K562 (cell line): Measurements from ENCODE around the gene GPSM3. TPM values are rescaled to one million over a fixed set of nuclear protein-coding genes. Genes with fewer than 3 reads are reported as not detected.
A peak's percentile ranks its signal among the peaks of the same experiment; 100 is the strongest.

Source experiments
- ATAC-seq: fragments of 200-7000 bp; cut with Tn5 transposase; 3 replicates; pipeline ENCODE4 v1.9.1; 2020; ENCODE audit warnings: moderate library complexity
- BruUV-seq: library from RNA; stranded (reverse); fragments of 400-500 nt; replicated peaks from 2 replicates; lab custom pipeline; 2021; lab: Mats Ljungman, UMichigan
- CTCF ChIA-PET: fragments of 300-600 bp; formaldehyde crosslinking; extraction: SDS; loops from one replicate; lab custom pipeline; 2021; ENCODE audit warnings: low intra/inter-chr PET ratio; lab: Yijun Ruan, JAX
- POLR2A ChIA-PET: fragments of 300-600, 350-650 bp; sonication (Branson Sonifier 250); formaldehyde crosslinking; extraction: SDS; loops from one replicate; lab custom pipeline; 2021; ENCODE audit warnings: antibody characterized with exemption, inconsistent platforms; lab: Yijun Ruan, JAX
- DNase-seq, 4 experiments: peaks; one replicate each; pipeline versions ENCODE4 v3.0.0 to v3.0.0-alpha.2; 2011 to 2018; ENCODE audit warnings: low spot score in 3 of 4, mixed read lengths in 3 of 4; ENCODE audit errors: extremely low read depth in 1 of 4
- FAIRE-seq: peaks from 2 replicates; lab custom pipeline; 2011; peaks lifted over from hg19 to GRCh38; lab: Jason Lieb, UNC
- H2AFZ ChIP-seq: 2 replicates; pipeline ENCODE4 v1.6.0; 2011; ENCODE audit warnings: low read depth, low read length, control low read depth, inconsistent platforms
- H3K27ac ChIP-seq: fragments of 200-600 bp; 3 replicates; pipeline ENCODE4 v1.8.0; 2011; ENCODE audit warnings: low read depth, mild to moderate bottlenecking, control low read depth, inconsistent platforms, low read length, moderate library complexity, mixed read lengths; ENCODE audit errors: extremely low read depth
- H3K27me3 ChIP-seq, 2 experiments: fragments of 300-600 bp in 1 of 2; 2 replicates in 1 of 2; 3 replicates in 1 of 2; pipeline versions ENCODE4 v1.6.0 to v1.8.0; 2011; ENCODE audit warnings: inconsistent platforms in 2 of 2, low read length in 2 of 2, mild to moderate bottlenecking in 1 of 2, mixed read lengths in 1 of 2, moderate library complexity in 1 of 2; ENCODE audit not compliant: control insufficient read depth in 2 of 2, insufficient read depth in 2 of 2
- H3K36me3 ChIP-seq: fragments of 300-600 bp; 3 replicates; pipeline ENCODE4 v1.8.0; 2011; ENCODE audit warnings: mild to moderate bottlenecking, low read length, inconsistent platforms; ENCODE audit not compliant: control insufficient read depth, insufficient read depth
- H3K4me1 ChIP-seq, 2 experiments: fragments of 200-600 bp in 1 of 2; replicated peaks in 1 of 2; 2 replicates in 1 of 2; 3 replicates in 1 of 2; pipeline versions ENCODE4 v1.5.1 to v1.8.0; 2011; ENCODE audit warnings: inconsistent platforms in 2 of 2, low read length in 2 of 2, mild to moderate bottlenecking in 1 of 2, mixed read lengths in 1 of 2, moderate library complexity in 1 of 2; ENCODE audit not compliant: control insufficient read depth in 2 of 2, insufficient read depth in 2 of 2
- H3K4me2 ChIP-seq: 2 replicates; pipeline ENCODE4 v1.6.1; 2011; ENCODE audit warnings: low read length, control low read depth, inconsistent platforms, mixed read lengths; ENCODE audit not compliant: insufficient read depth
- H3K4me3 ChIP-seq: fragments of 200-600 bp; sonication (generic), shearing (Covaris generic); 2 replicates; pipeline ENCODE4 v1.5.1; 2016; ENCODE audit warnings: control low read depth, inconsistent platforms
- H3K79me2 ChIP-seq: fragments of 200-600 bp; 3 replicates; pipeline ENCODE4 v1.8.0; 2011; ENCODE audit warnings: low read length, inconsistent platforms; ENCODE audit not compliant: control insufficient read depth, insufficient read depth
- H3K9ac ChIP-seq, 2 experiments: 2 replicates each; pipeline versions ENCODE4 v1.6.0 to v1.6.1; 2011; ENCODE audit warnings: low read depth in 2 of 2, low read length in 2 of 2, control low read depth in 1 of 2, inconsistent platforms in 1 of 2, mild to moderate bottlenecking in 1 of 2, mixed read lengths in 1 of 2; ENCODE audit not compliant: insufficient read depth in 1 of 2
- H3K9me1 ChIP-seq: one replicate; pipeline ENCODE4 v1.6.0; 2011; ENCODE audit warnings: inconsistent platforms, mild to moderate bottlenecking, low read length, moderate library complexity; ENCODE audit not compliant: control insufficient read depth, insufficient read depth
- H3K9me3 ChIP-seq: replicated peaks from 2 replicates; pipeline ENCODE4 v1.5.1; 2011; ENCODE audit warnings: low read depth, low read length, inconsistent platforms; ENCODE audit not compliant: control insufficient read depth, insufficient read depth
- H4K20me1 ChIP-seq: replicated peaks from 2 replicates; pipeline ENCODE4 v1.6.1; 2011; ENCODE audit warnings: low read length, inconsistent platforms, mixed read lengths; ENCODE audit not compliant: control insufficient read depth, insufficient read depth
- KDM2B ChIP-seq: fragments of 250-450 bp; sonication (Bioruptor Pico); IDR thresholded peaks from 2 replicates; pipeline ENCODE4 v1.8.0; 2021; ENCODE audit warnings: mild to moderate bottlenecking, moderate library complexity
- RBFOX2 ChIP-seq: fragments of 200-400 bp; formaldehyde crosslinking; IDR thresholded peaks from 2 replicates; pipeline ENCODE4 v1.6.1; 2017; ENCODE audit warnings: low read depth, mild to moderate bottlenecking, low read length, moderate library complexity
- ZBTB7A ChIP-seq: IDR thresholded peaks from 2 replicates; pipeline ENCODE4 v1.6.1; 2011; ENCODE audit warnings: low read depth, mild to moderate bottlenecking, low read length, moderate library complexity, borderline replicate concordance; ENCODE audit not compliant: control insufficient read depth
- ZFX ChIP-seq: sonication (generic); formaldehyde crosslinking; IDR thresholded peaks from 2 replicates; pipeline ENCODE4 v1.8.0; 2022; ENCODE audit warnings: mild to moderate bottlenecking, missing genetic modification reagents, moderate library complexity
- WGBS: fragments of 100-300 bp; shearing (Covaris generic); methylation state at CpG from one replicate; pipeline ENCODE4 v1.1.6; 2016; ENCODE audit warnings: low coverage, mixed read lengths; ENCODE audit not compliant: insufficient coverage; ENCODE audit errors: missing lambda C conversion rate; 5-methylcytosine and 5-hydroxymethylcytosine counted together
- in situ Hi-C: fragments of 300-500 bp; cut with MboI; formaldehyde crosslinking; loops from 4 replicates; pipeline ENCODE4 v1.15.0; 2018; ENCODE audit warnings: inconsistent platforms, mixed read lengths
- intact Hi-C: fragments of 100-400 bp; cut with micrococcal nuclease; formaldehyde crosslinking; loops from 2 replicates; pipeline ENCODE4 v1.14.2; 2022
- polyA plus RNA-seq, 8 experiments: library from polyadenylated mRNA; depleted of rRNA in 4 of 8; stranded (reverse) in 5 of 8; unstranded in 3 of 8; fragments of >200 nt; fragmentation: Nextera tagmentation in 2 of 8; fragmentation: Illumina TruSeq in 1 of 8; extraction: Ambion mirVana in 2 of 8; extraction: Trizol in 1 of 8; gene quantifications; 2 replicates each; pipeline versions ENCODE4 v1.2.1 to v1.2.3, GENCODE V29; 2011 to 2014; ENCODE audit warnings: inconsistent platforms in 1 of 8, missing spikeins in 1 of 8
- total RNA-seq, 7 experiments: library from RNA; depleted of rRNA in 6 of 7; stranded (reverse); fragments of >200 nt in 6 of 7; fragmentation: Illumina TruSeq in 2 of 7; extraction: Trizol in 2 of 7; gene quantifications; 2 replicates each; pipeline versions ENCODE4 v1.2.1 to v1.2.3, GENCODE V29; 2011 to 2021; ENCODE audit warnings: low replicate concordance in 1 of 7
- TF ChIP-seq, protein P1 (sequence below): fragments of 200-800 bp; sonication (Bioruptor generic); IDR thresholded peaks from 2 replicates; pipeline ENCODE4 v1.6.1; 2017; ENCODE audit warnings: missing genetic modification characterization, missing compliant biosample characterization

The GPSM3 gene
- total and polyA plus RNA-seq, 9 of the 15 experiments (the other 6 are each of a cell fraction or from before 2014, with no cell fraction given): 5.3 to 42.6 (median 24.4) TPM

- peak overlapping the region; percentile 79 for H3K4me3 ChIP-seq
- H3K9me1 ChIP-seq: no peaks in the 10 kb centered on the region
- no peaks in the 10 kb centered on the region for H3K9me3 ChIP-seq
- H3K4me1 ChIP-seq: peaks cover 69 to 71% of the 10 kb centered on the region in 2 experiments
- peak overlapping the region; percentile 93 for H3K27ac ChIP-seq
- TF ChIP-seq RBFOX2: peak; percentile 48
- 0 out of 2 replicates have a peak, but pooled peaks have one; percentile 9 for TF ChIP-seq ZFX (CRISPR knock-in tag)
- TF ChIP-seq, protein P1, sequence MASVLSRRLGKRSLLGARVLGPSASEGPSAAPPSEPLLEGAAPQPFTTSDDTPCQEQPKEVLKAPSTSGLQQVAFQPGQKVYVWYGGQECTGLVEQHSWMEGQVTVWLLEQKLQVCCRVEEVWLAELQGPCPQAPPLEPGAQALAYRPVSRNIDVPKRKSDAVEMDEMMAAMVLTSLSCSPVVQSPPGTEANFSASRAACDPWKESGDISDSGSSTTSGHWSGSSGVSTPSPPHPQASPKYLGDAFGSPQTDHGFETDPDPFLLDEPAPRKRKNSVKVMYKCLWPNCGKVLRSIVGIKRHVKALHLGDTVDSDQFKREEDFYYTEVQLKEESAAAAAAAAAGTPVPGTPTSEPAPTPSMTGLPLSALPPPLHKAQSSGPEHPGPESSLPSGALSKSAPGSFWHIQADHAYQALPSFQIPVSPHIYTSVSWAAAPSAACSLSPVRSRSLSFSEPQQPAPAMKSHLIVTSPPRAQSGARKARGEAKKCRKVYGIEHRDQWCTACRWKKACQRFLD: peak; percentile 16; the same call in 1 of the 2 replicates
- TF ChIP-seq ZBTB7A: peak; percentile 55
- no peak for TF ChIP-seq KDM2B (CRISPR knock-in tag)
- TF ChIP-seq, all 486 proteins: peak for 4
- no peaks in the 10 kb centered on the region for H3K27me3 ChIP-seq
- H3K9ac ChIP-seq: peak overlapping the region; percentile 89 to 95
- no peak overlapping the region for H2AFZ ChIP-seq
- POLR2A ChIA-PET: interaction anchor here (0.6 to 2.5 kb wide), 5 partner anchors 8 to 326 kb away, joined by 3 to 10 read pairs (median 3); partner anchors contain the start of gene FKBPL
- FAIRE-seq: no peak
- ATAC-seq: no peak
- CTCF ChIA-PET: no interaction called here
- WGBS: 0% methylated on average over 1 of the region's 23 CpGs
- intact Hi-C loops (loop anchor here (10.0 kb wide), 1 partner anchor 285 kb away; the partner anchor contains the start of gene ZBTB12), in situ Hi-C loops (no loop called here)
- H4K20me1 ChIP-seq: no peaks in the 10 kb centered on the region
- DNase-seq: peak in 3 of 4 experiments; percentile 53 to 83 (median 78)
- peaks cover 63% of the 10 kb centered on the region for H3K79me2 ChIP-seq
- peak overlapping the region; percentile 90 for H3K4me2 ChIP-seq
- no TSS peak for BruUV-seq
- peaks cover 33% of the 10 kb centered on the region; the same call in 2 of the 3 replicates for H3K36me3 ChIP-seq
Measured at GRCh38 chr6:32189742-32190053, 2.7 kb downstream of the GPSM3 start.
